PC-3 (cell line): Measurements from ENCODE around the gene KLHL6. TPM values are rescaled to one million over a fixed set of nuclear protein-coding genes. Genes with fewer than 3 reads are reported as not detected.

Source experiments
- ATAC-seq: fragments of 200-7000 bp; cut with Tn5 transposase; 2 replicates; pipeline ENCODE4 v1.9.1; 2020; ENCODE audit warnings: mild to moderate bottlenecking, moderate library complexity
- BruUV-seq: library from RNA; stranded (reverse); fragments of 400-500 nt; replicated peaks from 2 replicates; lab custom pipeline; 2021; lab: Mats Ljungman, UMichigan
- CTCF ChIA-PET: fragments of 300-600 bp; sonication (Branson Sonifier 250); formaldehyde crosslinking; loops from one replicate; lab custom pipeline; 2022; ENCODE audit warnings: antibody characterized with exemption; lab: Charles Lee
- POLR2A ChIA-PET: fragments of 300-600 bp; sonication (Branson Sonifier 250); formaldehyde crosslinking; loops from one replicate; lab custom pipeline; 2022; ENCODE audit warnings: antibody characterized with exemption; ENCODE audit not compliant: unreplicated experiment; lab: Charles Lee
- DNase-seq: peaks from one replicate; pipeline ENCODE4 v3.0.0-alpha.2; 2015
- H2AFZ ChIP-seq: fragments of 300-600 bp; sonication (generic); 2 replicates; pipeline ENCODE4 v1.6.0; 2016; ENCODE audit warnings: antibody characterized with exemption, low read length
- H3F3A ChIP-seq: fragments of 300-600 bp; sonication (generic); one replicate; pipeline ENCODE4 v1.6.0; 2017; ENCODE audit warnings: antibody characterized with exemption, low read length, control low read depth, mild to moderate bottlenecking; ENCODE audit not compliant: unreplicated experiment
- H3K27ac ChIP-seq: fragments of 300-600 bp; sonication (generic); 2 replicates; pipeline ENCODE4 v1.5.1; 2016; ENCODE audit warnings: mild to moderate bottlenecking, low read length
- H3K27me3 ChIP-seq: fragments of 300-600 bp; sonication (generic); 2 replicates; pipeline ENCODE4 v1.6.1; 2016; ENCODE audit warnings: low read length, mixed read lengths
- H3K36me3 ChIP-seq: fragments of 300-600 bp; sonication (generic); 2 replicates; pipeline ENCODE4 v1.6.1; 2016; ENCODE audit warnings: low read depth, mixed run types, low read length, mixed read lengths
- H3K4me1 ChIP-seq: fragments of 300-600 bp; sonication (generic); 2 replicates; pipeline ENCODE4 v1.5.1; 2016; ENCODE audit warnings: low read length; ENCODE audit not compliant: insufficient read depth
- H3K4me2 ChIP-seq: fragments of 300-600 bp; sonication (generic); 2 replicates; pipeline ENCODE4 v1.6.0; 2016; ENCODE audit warnings: low read length
- H3K4me3 ChIP-seq: fragments of 300-600 bp; sonication (generic); 2 replicates; pipeline ENCODE4 v1.5.1; 2016; ENCODE audit warnings: mild to moderate bottlenecking, low read length, mixed read lengths
- H3K79me2 ChIP-seq: fragments of 300-600 bp; sonication (generic); 2 replicates; pipeline ENCODE4 v1.6.1; 2017; ENCODE audit warnings: low read length, mixed read lengths
- H3K9ac ChIP-seq: fragments of 300-600 bp; sonication (generic); 2 replicates; pipeline ENCODE4 v1.6.0; 2016; ENCODE audit warnings: mild to moderate bottlenecking, low read length
- H3K9me2 ChIP-seq: fragments of 300-600 bp; sonication (generic); replicated peaks from 2 replicates; pipeline ENCODE4 v1.6.1; 2016; ENCODE audit warnings: mixed run types, low read length, mixed read lengths
- H3K9me3 ChIP-seq: fragments of 300-600 bp; sonication (generic); 2 replicates; pipeline ENCODE4 v1.6.1; 2016; ENCODE audit warnings: low read length, mixed read lengths
- H4K20me1 ChIP-seq: fragments of 300-600 bp; sonication (generic); 2 replicates; pipeline ENCODE4 v1.6.1; 2016; ENCODE audit warnings: low read length, mixed read lengths
- EZH2 ChIP-seq: fragments of 300-600 bp; sonication (generic); IDR thresholded peaks from one replicate; pipeline ENCODE4 v1.6.1; 2017; ENCODE audit warnings: antibody characterized with exemption, mild to moderate bottlenecking, low read length; ENCODE audit not compliant: unreplicated experiment
- EZH2phosphoT487 ChIP-seq: fragments of 300-600 bp; sonication (generic); IDR thresholded peaks from 2 replicates; pipeline ENCODE4 v1.6.1; 2018; ENCODE audit warnings: mild to moderate bottlenecking, antibody characterized with exemption, low read length, borderline replicate concordance
- intact Hi-C: fragments of 100-400 bp; cut with micrococcal nuclease; formaldehyde crosslinking; loops from 2 replicates; pipeline ENCODE4 v1.9.0; 2023
- total RNA-seq: library from RNA; depleted of rRNA; stranded (reverse); fragments of >200 nt; gene quantifications from 2 replicates; pipeline ENCODE4 v1.2.3, GENCODE V29; 2014
- TF ChIP-seq, protein P1 (sequence below): fragments of 300-600 bp; sonication (generic); conservative IDR thresholded peaks from 2 replicates; pipeline ENCODE4 v1.5.1; 2017; ENCODE audit warnings: antibody characterized with exemption, low read depth, mild to moderate bottlenecking, low read length

Gene KLHL6
- total RNA-seq, 1 experiment from 2014 or later: not detected

GRCh38 chr3:183578179-183578578 is 22.7 kb upstream of the KLHL6 start:
- Histone ChIP-seq H4K20me1 (no peaks in the 10 kb centered on the region), H3K4me2 (no peak overlapping the region), H2AFZ (no peak overlapping the region), H3K9ac (no peak overlapping the region), H3K9me3 (no peaks in the 10 kb centered on the region), H3F3A (no peaks in the 10 kb centered on the region), H3K4me1 (no peaks in the 10 kb centered on the region), H3K36me3 (no peaks in the 10 kb centered on the region), H3K27me3 (peaks cover 32% of the 10 kb centered on the region), H3K9me2 (no peaks in the 10 kb centered on the region), H3K4me3 (no peak overlapping the region), H3K27ac (no peak overlapping the region), H3K79me2 (no peaks in the 10 kb centered on the region)
- intact Hi-C loops: no loop called here
- no peak for TF ChIP-seq EZH2phosphoT487
- TF ChIP-seq EZH2: no peak
- TF ChIP-seq, protein P1, sequence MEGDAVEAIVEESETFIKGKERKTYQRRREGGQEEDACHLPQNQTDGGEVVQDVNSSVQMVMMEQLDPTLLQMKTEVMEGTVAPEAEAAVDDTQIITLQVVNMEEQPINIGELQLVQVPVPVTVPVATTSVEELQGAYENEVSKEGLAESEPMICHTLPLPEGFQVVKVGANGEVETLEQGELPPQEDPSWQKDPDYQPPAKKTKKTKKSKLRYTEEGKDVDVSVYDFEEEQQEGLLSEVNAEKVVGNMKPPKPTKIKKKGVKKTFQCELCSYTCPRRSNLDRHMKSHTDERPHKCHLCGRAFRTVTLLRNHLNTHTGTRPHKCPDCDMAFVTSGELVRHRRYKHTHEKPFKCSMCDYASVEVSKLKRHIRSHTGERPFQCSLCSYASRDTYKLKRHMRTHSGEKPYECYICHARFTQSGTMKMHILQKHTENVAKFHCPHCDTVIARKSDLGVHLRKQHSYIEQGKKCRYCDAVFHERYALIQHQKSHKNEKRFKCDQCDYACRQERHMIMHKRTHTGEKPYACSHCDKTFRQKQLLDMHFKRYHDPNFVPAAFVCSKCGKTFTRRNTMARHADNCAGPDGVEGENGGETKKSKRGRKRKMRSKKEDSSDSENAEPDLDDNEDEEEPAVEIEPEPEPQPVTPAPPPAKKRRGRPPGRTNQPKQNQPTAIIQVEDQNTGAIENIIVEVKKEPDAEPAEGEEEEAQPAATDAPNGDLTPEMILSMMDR: no peak
- no peak for DNase-seq
- ChIA-PET POLR2A (no interaction called here), CTCF (no interaction called here)
- no TSS peak for BruUV-seq
- no peak for ATAC-seq

GRCh38 chr3:183577346-183577745 is 21.8 kb upstream of the KLHL6 start:
- Histone ChIP-seq H3K27ac (no peak overlapping the region), H3K4me1 (no peaks in the 10 kb centered on the region), H3K9ac (no peak overlapping the region), H3K4me2 (no peak overlapping the region), H3K27me3 (peaks cover 32% of the 10 kb centered on the region), H3K36me3 (no peaks in the 10 kb centered on the region), H3K9me3 (no peaks in the 10 kb centered on the region), H3K4me3 (no peak overlapping the region), H3K9me2 (no peaks in the 10 kb centered on the region), H3F3A (no peaks in the 10 kb centered on the region), H2AFZ (no peak overlapping the region), H4K20me1 (no peaks in the 10 kb centered on the region), H3K79me2 (no peaks in the 10 kb centered on the region)
- no peak for ATAC-seq
- CTCF ChIA-PET: no interaction called here
- TF ChIP-seq EZH2: no peak
- TF ChIP-seq EZH2phosphoT487: no peak
- TF ChIP-seq, protein P1: no peak
- no peak for DNase-seq
- BruUV-seq: no TSS peak
- POLR2A ChIA-PET: no interaction called here
- intact Hi-C loops: no loop called here

GRCh38 chr3:183576487-183577107 is 21.1 kb upstream of the KLHL6 start:
- Histone ChIP-seq H3F3A (no peaks in the 10 kb centered on the region), H3K27me3 (peaks cover 32% of the 10 kb centered on the region), H3K79me2 (no peaks in the 10 kb centered on the region), H3K4me1 (no peaks in the 10 kb centered on the region), H3K9me3 (no peaks in the 10 kb centered on the region), H3K36me3 (no peaks in the 10 kb centered on the region), H3K4me3 (no peak overlapping the region), H3K4me2 (no peak overlapping the region), H4K20me1 (no peaks in the 10 kb centered on the region), H3K27ac (no peak overlapping the region), H3K9ac (no peak overlapping the region), H3K9me2 (no peaks in the 10 kb centered on the region), H2AFZ (no peak overlapping the region)
- POLR2A ChIA-PET: no interaction called here
- TF ChIP-seq, protein P1: no peak
- DNase-seq: no peak
- no peak for ATAC-seq
- CTCF ChIA-PET: no interaction called here
- intact Hi-C loops: no loop called here
- BruUV-seq: no TSS peak
